Measurements from ENCODE around the gene SLCO3A1.
A peak's percentile ranks its signal among the peaks of the same experiment; 100 is the strongest.

Gene SLCO3A1

DNA sequence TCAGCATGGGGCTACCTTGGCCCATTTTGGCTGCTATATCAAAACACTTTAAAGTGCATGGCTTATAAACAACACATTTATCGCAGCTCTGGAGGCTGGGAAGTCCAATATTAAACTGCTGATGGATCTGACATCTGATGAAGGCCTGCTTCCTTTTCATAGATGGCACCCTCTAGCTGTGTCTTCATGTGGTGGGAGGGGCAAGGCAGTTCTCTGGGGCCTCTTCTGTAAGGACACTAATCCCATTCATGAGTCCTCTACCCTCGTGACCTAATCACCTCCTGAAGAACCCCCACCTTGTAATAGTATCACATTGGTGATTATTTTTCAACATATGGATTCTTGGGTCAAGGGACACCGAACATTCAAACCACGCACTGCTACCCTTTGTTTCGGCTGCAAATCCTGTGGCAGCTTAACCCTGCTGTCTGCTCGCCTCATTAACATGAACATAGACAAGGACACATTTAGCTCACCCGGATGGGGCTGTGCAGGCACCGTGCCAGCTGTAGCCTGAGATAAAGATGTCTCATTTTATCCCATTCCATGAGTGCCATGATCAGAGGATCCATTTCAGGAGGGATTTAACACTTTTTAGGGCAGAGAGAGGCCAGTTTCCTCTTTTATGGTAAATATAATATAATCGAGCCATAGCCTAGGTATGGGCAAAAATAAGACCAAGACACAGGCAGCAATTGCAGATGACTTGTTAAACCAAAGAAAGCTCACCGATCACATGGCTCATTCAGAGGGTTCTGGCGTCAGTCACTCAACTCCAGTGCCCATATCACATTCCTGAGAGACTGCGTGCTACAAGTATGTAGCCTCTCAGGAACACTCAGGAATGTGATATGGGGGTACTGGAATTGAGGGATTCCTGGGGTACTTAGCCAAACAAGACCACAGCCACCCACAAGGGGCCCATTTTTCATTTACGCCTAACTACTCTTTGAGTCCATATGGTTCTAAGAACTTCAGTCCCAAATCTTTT is 289.0 kb downstream of the SLCO3A1 start:
- no peak for ATAC-seq

DNA sequence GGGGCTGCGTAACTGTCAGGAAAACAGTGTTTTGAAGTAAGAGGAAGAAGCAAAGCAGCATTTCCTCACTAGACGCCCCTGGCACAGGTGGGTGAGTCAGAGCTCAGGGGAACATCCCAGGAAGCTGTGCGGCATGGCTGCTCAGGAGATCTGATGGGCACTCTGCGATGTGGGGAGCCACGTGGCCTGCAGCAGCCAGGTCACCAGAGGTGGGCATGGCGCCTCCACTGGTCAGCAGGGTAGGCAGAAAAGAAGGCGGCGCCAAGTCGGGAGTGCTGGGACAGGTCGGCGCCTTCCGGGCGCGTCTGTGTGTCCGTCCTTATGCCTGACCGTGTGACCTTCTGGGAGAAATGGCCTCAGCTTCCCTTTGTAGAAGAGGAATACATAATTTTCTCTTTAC is 290.3 kb downstream of the SLCO3A1 start:
- no peak for ATAC-seq

DNA sequence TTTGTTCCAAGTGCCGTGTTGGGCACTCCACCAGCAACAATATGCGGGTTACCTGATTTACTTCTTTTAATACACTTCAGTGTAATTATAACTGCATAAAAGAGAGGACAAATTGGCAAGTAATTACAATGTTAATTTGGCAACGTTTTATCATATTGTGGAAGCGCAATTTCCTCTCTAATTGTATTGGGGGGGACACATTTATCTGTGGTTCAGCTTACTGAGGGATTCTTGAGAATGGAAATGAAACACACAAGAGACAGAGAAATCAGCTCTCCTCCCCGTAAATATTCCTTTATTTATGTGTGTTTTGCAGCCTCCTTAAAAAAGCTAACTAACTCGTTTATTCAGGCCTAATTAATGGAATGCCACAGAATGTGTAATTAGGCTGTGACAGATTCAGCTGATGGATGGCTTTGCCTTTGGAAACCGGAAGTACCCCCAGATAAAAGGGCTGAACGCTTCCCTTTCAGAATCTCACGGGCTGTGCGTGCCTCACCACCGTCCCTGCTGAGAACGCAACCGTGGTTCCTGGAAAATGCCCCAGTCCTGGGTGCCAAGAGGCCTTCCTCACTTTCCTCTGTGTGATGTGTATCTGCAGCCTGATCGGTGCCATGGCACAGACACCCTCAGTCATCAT is 293.1 kb downstream of the SLCO3A1 start:
- no peak for ATAC-seq

DNA sequence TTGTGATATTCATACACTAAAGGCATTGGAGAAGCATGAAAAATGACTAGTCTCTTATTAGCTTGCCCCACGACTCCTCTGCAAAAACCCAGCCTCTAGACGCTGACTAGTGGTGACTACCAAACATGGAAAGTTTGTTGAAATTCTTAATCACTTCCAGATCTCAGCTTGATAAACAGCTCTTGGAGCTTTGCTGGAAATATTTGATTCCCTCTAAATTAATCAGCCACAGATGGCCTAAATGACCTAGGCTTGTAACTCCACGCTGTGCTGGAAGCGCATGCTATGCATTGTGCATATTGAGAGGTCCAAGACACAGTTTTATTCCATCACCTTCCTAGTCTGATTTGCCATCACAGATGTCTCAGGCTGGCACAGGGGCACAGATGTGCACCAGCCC is 295.5 kb downstream of the SLCO3A1 start:
- ATAC-seq: no peak

DNA sequence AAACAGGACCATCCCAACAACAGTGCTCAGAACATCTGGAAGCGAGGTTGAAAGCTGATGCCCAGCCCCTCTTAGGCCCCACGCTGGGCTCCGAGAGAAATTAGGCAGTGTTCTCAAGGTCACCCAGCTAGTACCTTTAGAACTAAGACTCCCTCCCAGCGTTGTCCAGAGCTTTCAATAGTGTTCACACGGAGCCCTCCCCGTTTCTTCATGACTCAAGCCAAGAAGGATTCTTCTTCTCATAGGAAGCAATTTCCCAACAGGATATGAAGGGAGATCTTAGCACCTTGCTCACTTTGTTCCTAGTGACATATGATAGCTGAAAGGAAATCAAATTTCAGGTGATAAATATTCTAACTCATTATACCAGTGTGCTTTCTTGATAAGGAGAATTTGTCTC is 296.0 kb downstream of the SLCO3A1 start:
- ATAC-seq: no peak

DNA sequence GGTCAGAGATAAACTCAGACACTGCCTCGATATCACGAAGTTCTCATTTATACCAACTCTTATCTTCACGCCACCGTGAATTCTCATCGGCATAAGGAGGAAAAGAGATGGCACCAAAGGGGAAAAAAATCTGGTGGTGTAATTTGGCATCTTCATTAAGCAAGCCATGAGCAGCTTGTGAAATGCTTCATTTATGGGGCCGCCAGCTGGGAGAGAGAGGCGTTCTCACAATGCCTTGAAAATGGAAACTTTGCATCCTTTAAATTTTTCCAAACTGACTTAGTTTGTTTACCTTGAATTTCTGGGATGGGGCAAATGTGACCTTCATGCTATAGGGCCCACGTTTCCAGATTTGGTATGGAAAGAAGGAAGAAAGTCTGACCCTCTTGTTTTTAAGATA is 297.7 kb downstream of the SLCO3A1 start:
- ATAC-seq: no peak

DNA sequence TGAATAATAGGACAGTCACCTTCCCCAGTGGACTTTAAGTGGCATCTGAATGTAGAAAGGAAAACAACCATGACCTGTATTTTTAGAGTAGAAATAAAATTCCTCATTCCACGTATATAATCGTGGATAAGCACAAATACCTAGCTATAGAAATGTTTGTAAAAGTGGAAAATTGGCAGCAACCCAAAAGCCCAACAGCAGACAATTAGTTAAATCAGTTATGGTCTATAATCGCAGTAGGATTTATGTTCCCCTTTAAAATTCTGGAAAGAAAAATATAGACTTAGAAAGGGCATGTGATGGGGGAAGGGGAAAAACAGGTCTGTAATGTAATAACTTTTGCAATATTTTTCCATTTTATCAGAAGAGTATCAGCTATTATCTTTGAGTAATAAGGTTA is 298.2 kb downstream of the SLCO3A1 start:
- no peak for ATAC-seq

DNA sequence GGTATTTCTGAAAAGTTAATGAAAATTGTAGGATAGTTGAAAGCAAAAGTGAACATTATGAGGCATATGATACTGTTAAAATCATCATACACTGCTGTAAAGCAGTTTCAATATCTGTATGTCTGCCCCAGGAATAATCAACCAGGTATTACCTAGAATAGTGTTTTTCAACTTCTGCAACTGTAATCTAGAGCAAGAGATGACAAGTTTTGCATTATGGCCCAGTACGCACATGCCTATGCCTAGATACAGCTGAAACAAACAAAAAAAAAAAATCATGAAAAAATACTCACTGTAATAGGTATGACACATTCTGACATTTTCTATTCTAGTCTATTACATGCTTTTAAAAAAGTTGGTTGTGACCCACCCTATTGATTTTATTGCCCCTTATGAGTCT is 299.5 kb downstream of the SLCO3A1 start:
- ATAC-seq: no peak

DNA sequence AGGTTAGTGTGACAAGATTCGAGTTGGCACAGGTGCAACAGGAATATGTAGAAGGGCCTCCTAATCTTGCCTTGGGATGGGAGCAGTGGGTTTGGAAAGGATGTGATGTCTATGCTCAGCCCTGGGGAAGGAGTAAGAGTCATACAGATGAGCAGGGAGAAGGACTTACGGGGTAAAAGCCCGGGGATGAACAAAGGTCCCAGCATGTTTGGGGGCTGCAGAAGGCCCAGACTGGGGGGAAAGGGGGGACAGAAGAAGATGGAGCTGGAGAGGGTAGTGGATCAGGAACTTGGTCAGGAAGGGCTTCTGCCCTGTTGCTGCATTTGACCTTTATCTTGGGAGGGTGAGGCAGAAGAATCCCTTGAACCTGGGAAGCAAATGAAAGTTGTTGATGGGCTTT is 300.1 kb downstream of the SLCO3A1 start:
- ATAC-seq: no peak

DNA sequence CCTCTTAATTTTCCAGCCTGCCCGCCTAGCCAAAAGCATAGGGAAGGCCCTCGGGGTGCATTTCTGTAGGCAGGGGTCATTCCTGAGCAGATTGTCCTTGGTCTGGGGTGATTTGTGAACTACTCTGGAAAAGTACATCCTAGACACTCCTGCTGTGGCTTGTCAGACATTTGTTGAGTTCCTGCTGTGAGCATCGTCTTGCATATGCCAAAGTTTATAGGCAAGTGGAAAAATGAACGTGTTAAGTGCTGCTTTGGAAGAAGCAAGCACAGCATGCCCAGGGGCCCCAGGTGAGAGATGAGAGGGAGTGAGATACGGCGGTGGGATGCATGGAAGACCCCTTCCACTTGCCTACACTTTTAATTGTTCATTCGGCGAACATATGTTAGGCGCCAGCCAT is 302.4 kb downstream of the SLCO3A1 start:
- ATAC-seq: no peak

DNA sequence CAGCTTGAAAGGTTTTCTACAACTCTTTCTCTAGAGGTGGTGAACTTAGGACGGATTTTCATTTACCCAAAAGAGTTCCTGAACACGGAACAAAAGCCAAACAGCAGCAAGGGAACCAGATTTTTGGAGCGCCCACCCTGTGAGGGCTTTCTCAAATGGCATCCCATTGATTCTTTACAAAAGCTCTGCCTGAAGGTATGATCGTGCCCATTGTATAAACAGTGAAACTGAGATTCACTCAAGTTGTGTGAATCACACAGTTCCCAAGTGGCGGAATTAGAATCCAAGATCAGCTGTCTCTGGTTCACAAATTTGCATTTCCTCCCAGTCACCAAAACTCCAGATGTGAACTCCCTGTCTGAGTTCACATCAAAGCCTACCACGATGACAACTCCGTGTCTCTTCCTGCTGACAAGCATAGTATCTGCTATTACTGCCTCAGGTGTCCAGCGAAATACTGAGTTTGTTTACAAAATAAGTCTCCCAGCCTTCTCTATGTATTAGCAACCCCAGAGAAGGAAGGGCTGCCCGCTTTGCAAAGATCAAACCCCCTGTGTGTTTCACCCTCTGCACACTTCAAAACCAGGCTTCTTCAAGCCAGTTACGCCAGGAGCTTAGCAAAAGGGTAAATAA is 304.3 kb downstream of the SLCO3A1 start:
- no peak for ATAC-seq

DNA sequence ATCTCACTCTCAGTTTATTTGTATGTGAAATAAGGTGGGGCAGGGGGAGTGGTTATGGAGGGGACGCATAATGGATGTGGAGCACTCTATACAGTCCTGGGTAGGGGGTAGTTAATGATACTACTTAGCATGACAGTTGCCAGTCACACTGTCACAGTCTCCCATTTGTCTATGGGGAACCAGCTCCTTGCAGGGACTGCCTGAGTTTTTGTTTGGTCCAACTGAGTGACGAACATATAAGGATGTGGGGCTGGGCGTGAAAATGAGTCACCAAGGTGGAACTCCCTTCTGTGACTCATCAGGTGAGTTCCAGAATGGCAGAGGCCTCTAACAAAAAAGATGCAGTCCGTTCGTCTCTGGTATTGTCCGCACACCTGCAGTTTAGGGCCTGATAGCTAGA is 304.9 kb downstream of the SLCO3A1 start:
- ATAC-seq: peak; percentile 81 to 92

DNA sequence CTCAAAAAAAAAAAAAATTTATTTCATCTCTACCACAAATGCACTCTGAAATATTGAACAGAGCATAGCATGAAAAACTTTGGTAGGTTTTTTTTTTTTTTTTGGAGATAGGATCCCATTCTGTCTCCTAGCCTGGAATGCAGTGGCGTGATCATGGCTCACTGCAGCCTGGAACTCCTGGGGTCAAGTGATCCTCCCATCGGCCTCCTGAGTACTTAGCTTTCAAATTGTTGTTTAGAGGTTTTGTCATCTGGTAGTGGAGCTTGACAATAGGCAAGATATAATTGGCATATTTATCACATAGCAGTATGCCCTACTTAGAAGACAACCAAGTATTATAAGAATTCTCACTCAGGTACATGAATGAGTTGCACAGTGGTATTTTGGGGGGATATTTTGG is 306.0 kb downstream of the SLCO3A1 start:
- ATAC-seq: no peak

DNA sequence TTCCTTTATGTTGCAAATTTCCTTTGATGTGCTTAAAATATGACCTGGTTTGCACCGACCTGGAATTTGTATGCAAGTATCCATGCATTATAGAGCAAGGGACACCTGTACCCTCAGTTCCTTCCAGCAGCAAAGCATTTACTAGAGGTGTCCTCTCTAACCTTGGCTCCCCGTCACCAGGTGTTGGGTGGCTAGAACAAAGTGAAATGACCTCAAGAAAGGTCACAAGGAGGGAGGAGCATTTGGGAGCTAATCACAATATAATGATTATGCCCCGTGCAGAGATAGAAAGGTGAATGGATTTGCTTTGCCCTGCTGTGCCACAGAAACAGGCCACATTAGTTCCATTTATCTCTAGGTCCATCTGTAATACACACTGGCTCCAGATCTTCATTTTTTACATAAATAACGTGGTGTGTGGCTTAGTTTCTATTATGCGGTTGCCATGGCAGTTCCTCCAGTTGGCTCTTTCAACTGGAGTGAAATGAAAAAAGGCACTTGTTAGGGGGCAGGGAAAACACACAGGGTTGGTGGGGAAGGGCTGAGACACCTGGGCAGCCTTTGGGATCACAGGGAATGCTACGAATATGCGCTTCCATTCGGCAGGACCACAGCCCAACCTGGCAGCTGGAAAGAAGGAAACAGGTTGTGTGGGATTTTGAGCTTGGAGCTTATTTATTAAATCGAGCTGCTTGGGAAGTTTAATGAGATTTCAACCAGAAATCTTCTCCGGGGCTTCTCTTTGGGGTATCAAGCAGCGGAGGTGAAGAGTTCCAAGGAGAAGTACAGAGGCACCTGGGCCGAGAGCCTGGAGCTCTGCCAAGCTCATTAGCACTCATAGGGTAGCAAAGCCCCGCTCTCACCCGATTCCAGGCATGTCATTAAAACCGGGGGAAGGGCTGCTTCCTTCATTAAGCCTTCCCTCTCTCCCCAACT is 306.7 kb downstream of the SLCO3A1 start:
- ATAC-seq: no peak

DNA sequence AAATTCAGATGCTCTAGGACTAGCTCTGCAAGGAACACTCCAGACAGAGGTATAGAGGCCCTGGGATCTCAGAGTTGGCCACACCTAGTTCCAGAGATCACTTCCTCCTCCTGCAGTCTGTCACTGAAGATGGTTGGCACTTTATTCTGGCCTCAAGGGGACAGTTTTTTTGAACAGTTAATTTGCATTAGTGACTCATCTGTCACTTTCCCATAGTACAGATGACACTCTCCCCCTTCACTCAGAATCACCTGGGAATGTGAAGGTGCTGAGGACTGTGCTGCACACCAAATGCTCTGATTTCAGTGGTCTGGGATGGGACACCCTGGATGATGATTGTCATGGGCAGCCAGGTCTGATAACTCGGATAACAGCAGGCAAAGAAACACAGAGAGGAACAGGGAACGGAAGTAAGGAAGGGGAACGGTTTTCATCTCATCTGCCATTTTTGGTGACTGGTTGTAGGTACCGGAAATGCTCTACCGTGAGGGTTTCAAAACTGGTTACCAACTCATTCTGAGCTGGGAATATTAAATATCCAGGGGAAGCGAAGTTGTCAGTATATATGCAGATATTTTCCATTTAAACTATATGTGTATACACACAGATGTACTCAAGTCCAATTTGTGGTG is 307.6 kb downstream of the SLCO3A1 start:
- peak; percentile 32 to 42 for ATAC-seq

DNA sequence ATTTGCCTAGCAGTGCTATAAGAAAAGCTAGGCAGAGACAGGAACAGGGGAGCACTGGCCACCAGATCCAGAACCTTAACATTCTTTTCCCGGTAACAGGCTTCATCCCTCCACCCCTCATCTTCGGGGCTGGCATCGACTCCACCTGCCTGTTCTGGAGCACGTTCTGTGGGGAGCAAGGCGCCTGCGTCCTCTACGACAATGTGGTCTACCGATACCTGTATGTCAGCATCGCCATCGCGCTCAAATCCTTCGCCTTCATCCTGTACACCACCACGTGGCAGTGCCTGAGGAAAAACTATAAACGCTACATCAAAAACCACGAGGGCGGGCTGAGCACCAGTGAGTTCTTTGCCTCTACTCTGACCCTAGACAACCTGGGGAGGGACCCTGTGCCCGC is 309.1 kb downstream of the SLCO3A1 start:
- ATAC-seq: no peak

DNA sequence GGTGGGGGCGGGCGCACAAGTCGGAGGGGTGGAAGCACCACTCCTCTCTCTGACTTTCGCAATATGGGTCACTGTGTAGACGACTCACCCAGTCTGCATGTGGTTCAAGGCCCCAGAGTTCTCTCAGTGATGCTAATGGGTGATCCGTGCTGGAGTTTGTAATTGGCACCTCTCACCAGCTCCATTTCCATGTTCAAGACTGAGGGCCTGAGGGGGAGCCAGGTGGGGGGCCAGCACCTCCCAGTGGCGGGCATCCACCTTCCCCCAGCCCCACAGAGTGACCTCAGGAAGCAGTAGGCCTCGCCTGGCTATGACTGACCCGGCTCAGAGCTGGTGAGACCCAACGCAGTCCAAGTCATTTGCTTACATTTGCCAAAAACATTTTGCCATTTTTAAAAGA is 310.1 kb downstream of the SLCO3A1 start:
- no peak for ATAC-seq

DNA sequence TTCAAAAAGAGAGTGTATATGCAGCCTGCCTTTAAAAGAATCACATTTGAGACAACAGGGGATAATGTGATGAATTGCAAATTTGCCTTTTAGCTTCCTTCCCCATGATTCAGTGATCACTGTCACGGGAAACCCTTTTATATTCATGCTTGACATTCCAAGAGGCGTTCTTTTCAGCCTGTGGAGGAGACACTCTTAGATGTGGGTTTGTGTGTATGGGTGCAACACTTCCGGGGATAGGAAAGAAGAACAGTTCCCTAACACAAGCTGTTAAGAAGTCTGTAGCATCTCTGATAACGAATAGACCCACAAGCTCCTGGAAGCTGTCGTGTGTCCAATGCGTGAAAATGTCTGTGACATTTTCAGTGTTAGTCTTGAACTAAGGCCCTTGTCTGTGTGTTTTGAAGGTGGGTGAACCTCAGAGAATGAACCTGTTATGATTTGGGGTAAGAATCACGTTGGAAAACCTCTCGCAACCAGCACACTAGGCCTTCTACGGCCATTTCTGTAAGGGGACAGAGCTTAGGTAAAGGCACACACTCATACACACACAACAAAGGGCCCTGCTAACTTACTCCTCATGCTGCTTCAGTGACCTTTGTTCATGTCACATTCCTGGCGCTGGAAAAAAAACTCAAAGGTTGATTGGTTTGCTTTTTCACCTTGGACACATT is 311.0 kb downstream of the SLCO3A1 start:
- no peak for ATAC-seq

DNA sequence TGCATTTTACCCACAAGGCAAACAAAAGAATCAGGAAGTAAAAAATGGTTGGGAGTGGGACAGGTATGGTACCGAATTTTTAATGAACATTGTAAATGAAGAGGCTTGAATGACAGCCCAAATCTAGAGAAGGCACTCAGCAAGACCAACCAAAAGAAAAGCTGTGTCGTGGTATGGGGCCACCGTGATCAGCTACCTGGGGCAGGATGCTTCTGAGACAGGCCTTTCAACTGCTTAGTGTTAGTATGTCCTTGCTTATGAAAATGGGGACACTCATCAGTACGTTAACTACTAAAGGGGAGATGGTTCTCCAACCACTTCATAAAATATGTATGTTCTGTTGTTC is 311.5 kb downstream of the SLCO3A1 start:
- ATAC-seq: no peak

DNA sequence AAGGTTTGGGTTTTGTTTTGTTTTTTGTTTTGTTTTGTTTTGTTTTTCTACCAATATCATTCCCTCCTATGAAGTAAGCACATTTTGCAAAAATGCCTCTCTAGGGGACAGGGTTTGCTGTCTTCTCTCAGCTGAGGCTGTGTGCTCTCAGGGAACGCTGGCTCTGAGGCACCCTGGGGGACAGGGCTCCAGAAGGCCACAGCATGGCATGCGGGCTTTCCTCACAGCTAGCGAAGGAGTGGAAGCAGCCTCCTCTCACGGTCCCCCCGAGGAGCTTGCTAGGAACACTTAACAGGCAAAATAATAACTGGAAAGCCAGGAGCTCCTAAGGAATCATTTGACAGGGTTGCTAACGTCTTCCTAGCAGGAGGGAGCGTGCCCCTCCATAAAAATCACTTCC is 312.5 kb downstream of the SLCO3A1 start:
- ATAC-seq: no peak

DNA sequence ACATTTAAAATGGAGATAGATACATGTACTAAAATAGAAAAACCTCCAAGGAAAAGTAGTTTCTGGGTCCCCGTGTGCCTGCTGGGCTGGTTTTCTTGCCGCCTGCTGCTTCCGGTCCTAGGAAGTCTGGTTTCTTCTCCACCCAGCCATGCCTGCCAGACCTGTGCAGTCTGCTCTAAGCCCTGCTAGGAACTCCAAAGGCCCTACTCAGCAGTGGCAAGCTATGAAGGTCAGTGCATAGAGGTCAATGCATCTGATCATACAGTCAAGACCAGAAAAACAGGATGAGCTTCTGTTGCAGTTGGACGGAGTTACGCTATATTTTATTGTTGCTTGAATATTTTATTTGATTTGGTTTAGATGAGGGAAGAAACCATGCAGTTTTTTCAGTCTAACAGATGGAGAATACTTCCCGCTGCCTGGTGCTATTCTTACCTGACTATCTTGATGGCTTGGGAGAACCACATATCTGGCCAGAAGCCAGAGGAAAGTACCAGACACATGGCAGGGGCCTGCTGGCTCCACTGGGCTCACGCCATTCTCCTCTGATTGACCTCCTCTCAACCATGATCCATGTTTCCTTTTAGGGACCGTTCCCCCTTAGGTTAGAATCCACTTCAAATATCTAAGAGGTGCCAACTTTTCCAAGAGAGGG is 313.4 kb downstream of the SLCO3A1 start:
- no peak for ATAC-seq

Data from activated CD4-positive, CD25-positive, alpha-beta regulatory T cell treated with anti-CD3 and anti-CD28 coated beads, Interleukin-2, amount 50 U/mL, for 24 hours (primary cell).